GM06990 (cell line): Measurements from ENCODE around the gene IKBKE.

Experiments used
- DNase-seq: peaks from one replicate; pipeline ENCODE4 v3.0.0-alpha.2; 2011; ENCODE audit not compliant: insufficient read length; ENCODE audit errors: extremely low read depth
- H3K27me3 ChIP-seq: replicated peaks from 2 replicates; pipeline ENCODE4 v1.6.0; 2011; ENCODE audit warnings: low read length; ENCODE audit not compliant: control insufficient read depth, insufficient read depth
- H3K36me3 ChIP-seq: 2 replicates; pipeline ENCODE4 v1.5.1; 2011; ENCODE audit warnings: low read length; ENCODE audit not compliant: control insufficient read depth, insufficient read depth
- H3K4me3 ChIP-seq: replicated peaks from 2 replicates; pipeline ENCODE4 v1.5.1; 2011; ENCODE audit warnings: low read depth, mild to moderate bottlenecking, control low read depth, low read length
- TF ChIP-seq, protein P1 (sequence below): IDR thresholded peaks from 2 replicates; pipeline ENCODE4 v1.5.1; 2011; ENCODE audit warnings: low read length, control low read depth, mild to moderate bottlenecking, inconsistent platforms; ENCODE audit not compliant: insufficient read depth, poor library complexity, severe bottlenecking

The IKBKE gene

DNA sequence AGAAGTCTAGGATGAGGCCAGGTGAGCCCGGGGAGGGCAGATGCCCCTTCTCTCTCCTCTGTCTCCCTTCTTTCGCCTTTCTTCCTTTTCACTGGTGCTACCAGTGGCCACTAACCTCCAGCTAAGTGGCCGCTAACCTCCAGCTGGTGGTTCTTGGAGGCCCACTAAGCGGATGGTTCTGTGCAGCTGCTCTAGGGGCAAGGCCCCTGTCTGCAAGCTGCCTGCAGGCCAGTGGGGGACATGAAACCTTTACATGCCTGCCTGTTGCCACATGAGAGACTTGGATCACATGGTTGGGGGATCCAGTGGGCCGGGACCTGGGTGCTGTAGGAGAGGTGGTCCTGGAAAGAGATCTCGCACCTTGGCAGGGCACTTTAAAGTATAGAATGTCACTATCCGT is 17.7 kb downstream of the IKBKE start:
- no peak for DNase-seq
- TF ChIP-seq, protein P1, sequence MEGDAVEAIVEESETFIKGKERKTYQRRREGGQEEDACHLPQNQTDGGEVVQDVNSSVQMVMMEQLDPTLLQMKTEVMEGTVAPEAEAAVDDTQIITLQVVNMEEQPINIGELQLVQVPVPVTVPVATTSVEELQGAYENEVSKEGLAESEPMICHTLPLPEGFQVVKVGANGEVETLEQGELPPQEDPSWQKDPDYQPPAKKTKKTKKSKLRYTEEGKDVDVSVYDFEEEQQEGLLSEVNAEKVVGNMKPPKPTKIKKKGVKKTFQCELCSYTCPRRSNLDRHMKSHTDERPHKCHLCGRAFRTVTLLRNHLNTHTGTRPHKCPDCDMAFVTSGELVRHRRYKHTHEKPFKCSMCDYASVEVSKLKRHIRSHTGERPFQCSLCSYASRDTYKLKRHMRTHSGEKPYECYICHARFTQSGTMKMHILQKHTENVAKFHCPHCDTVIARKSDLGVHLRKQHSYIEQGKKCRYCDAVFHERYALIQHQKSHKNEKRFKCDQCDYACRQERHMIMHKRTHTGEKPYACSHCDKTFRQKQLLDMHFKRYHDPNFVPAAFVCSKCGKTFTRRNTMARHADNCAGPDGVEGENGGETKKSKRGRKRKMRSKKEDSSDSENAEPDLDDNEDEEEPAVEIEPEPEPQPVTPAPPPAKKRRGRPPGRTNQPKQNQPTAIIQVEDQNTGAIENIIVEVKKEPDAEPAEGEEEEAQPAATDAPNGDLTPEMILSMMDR, result no peak
- H3K27me3 ChIP-seq, result no peaks in the 10 kb centered on the region
- peaks cover 58% of the 10 kb centered on the region for H3K36me3 ChIP-seq
- H3K4me3 ChIP-seq, result no peak overlapping the region

GRCh38 chr1:206488466-206488865 is 18.2 kb downstream of the IKBKE start:
- TF ChIP-seq, protein P1, result no peak
- H3K36me3 ChIP-seq, result peaks cover 61% of the 10 kb centered on the region
- no peaks in the 10 kb centered on the region for H3K27me3 ChIP-seq
- H3K4me3 ChIP-seq, result no peak overlapping the region
- no peak for DNase-seq

GRCh38 chr1:206489980-206490770 is 19.9 kb downstream of the IKBKE start:
- H3K36me3 ChIP-seq, result peaks cover 61% of the 10 kb centered on the region
- TF ChIP-seq, protein P1, result peak; percentile 93
- H3K4me3 ChIP-seq, result no peak overlapping the region
- DNase-seq, result peak; percentile 65
- no peaks in the 10 kb centered on the region for H3K27me3 ChIP-seq

DNA sequence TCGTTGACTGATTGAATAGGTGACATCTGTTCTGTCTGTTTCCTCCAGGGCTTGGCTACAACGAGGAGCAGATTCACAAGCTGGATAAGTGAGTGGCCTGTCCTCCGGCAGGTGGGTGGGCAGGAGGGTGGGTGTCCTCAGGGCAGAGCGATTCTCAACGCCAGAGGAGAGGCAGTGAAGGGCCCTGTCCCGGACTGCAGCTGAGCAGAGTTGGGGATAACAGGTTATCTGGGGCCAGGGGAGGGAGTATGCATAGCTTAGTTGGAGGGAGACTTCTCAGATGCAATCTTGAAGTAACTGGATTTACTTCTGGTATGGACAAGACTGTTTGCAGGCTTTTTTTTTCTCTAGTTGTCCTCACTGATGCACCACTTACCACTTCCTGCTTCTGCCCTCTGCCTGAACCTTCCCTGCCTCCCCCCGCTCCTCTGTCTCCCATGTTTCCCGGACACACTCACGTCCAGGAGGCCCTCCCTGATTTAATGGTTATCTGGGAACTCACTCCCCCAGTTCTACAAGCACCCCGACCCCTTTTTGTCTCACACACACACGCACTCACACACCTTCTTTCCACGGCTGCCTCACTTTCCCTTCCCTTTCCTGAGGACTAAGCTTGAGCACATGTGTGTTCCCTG is 20.6 kb downstream of the IKBKE start:
- H3K36me3 ChIP-seq, result peaks cover 56% of the 10 kb centered on the region
- no peaks in the 10 kb centered on the region for H3K27me3 ChIP-seq
- no peak overlapping the region for H3K4me3 ChIP-seq
- TF ChIP-seq, protein P1, result no peak
- no peak for DNase-seq

- TF ChIP-seq, protein P1, result no peak
- DNase-seq, result no peak
- no peaks in the 10 kb centered on the region for H3K27me3 ChIP-seq
- no peak overlapping the region for H3K4me3 ChIP-seq
- H3K36me3 ChIP-seq, result peaks cover 55% of the 10 kb centered on the region
Measured at GRCh38 chr1:206491616-206492015, 21.3 kb downstream of the IKBKE start.
